Neural cell (in vitro differentiated cells): ENCODE data around the gene APAF1. TPM values are rescaled to one million over a fixed set of nuclear protein-coding genes. Genes with fewer than 3 reads are reported as not detected.
"Not testable (repeated sequence)": the region's sequence is repeated elsewhere in the genome, so short reads cannot be mapped to it uniquely, and the experiment has no call there.

Experiments used
- H2AFZ ChIP-seq: fragments of 200-600, 300-800 bp; sonication (generic), shearing (Covaris generic); 2 replicates; pipeline ENCODE4 v1.6.0; 2014; ENCODE audit warnings: low read depth, mild to moderate bottlenecking, antibody characterized with exemption, low read length, moderate library complexity
- H3F3A ChIP-seq: fragments of 200-600 bp; shearing (Covaris generic); 2 replicates; pipeline ENCODE4 v1.6.1; 2016; ENCODE audit warnings: mild to moderate bottlenecking, moderate library complexity, mixed read lengths, antibody characterized with exemption, low read length; ENCODE audit not compliant: insufficient read depth, poor library complexity, severe bottlenecking
- H3K27ac ChIP-seq: fragments of 200-600, 300-800 bp; sonication (generic), shearing (Covaris generic); 2 replicates; pipeline ENCODE4 v1.5.1; 2014; ENCODE audit warnings: mild to moderate bottlenecking, low read length, moderate library complexity
- H3K27me3 ChIP-seq: fragments of 300-800, 200-600 bp; sonication (generic), shearing (Covaris generic); 2 replicates; pipeline ENCODE4 v1.6.0; 2014; ENCODE audit warnings: mild to moderate bottlenecking, low read depth, low read length, moderate library complexity; ENCODE audit not compliant: insufficient read depth
- H3K36me3 ChIP-seq: fragments of 300-800, 200-600 bp; sonication (generic), shearing (Covaris generic); 2 replicates; pipeline ENCODE4 v1.5.1; 2014; ENCODE audit warnings: mild to moderate bottlenecking, antibody characterized with exemption, low read length, moderate library complexity; ENCODE audit not compliant: insufficient read depth
- H3K4me2 ChIP-seq: fragments of 300-800, 200-600 bp; sonication (generic), shearing (Covaris generic); 2 replicates; pipeline ENCODE4 v1.6.0; 2014; ENCODE audit warnings: mild to moderate bottlenecking, low read length
- H3K4me3 ChIP-seq: fragments of 300-800, 200-600 bp; sonication (generic), shearing (Covaris generic); 2 replicates; pipeline ENCODE4 v1.5.1; 2014; ENCODE audit warnings: mild to moderate bottlenecking, low read length, moderate library complexity
- H3K79me2 ChIP-seq: fragments of 200-600 bp; shearing (Covaris generic); replicated peaks from 2 replicates; pipeline ENCODE4 v1.6.0; 2014; ENCODE audit warnings: mild to moderate bottlenecking, low read length, moderate library complexity; ENCODE audit not compliant: insufficient read depth
- H3K9ac ChIP-seq: fragments of 300-800, 200-600 bp; sonication (generic), shearing (Covaris generic); 2 replicates; pipeline ENCODE4 v1.6.1; 2016; ENCODE audit warnings: mild to moderate bottlenecking, low read length, mixed read lengths
- H3K9me2 ChIP-seq: fragments of 200-600 bp; shearing (Covaris generic); 2 replicates; pipeline ENCODE4 v1.6.1; 2016; ENCODE audit warnings: mild to moderate bottlenecking, low read length, mixed read lengths; ENCODE audit not compliant: insufficient read depth
- H3K9me3 ChIP-seq: fragments of 200-600, 300-800 bp; sonication (generic), shearing (Covaris generic); 2 replicates; pipeline ENCODE4 v1.6.1; 2016; ENCODE audit warnings: mild to moderate bottlenecking, mixed run types, low read length, moderate library complexity, mixed read lengths
- H4K20me1 ChIP-seq: fragments of 200-600 bp; shearing (Covaris generic); 2 replicates; pipeline ENCODE4 v1.6.1; 2016; ENCODE audit warnings: mild to moderate bottlenecking, mixed run types; ENCODE audit not compliant: insufficient read depth
- CTCF ChIP-seq: fragments of 450-650 bp; IDR thresholded peaks from 2 replicates; pipeline ENCODE4 v1.5.1; 2014; ENCODE audit warnings: antibody characterized with exemption, mild to moderate bottlenecking, moderate library complexity; ENCODE audit not compliant: poor library complexity, severe bottlenecking
- EP300 ChIP-seq: fragments of 450-650 bp; conservative IDR thresholded peaks from 2 replicates; pipeline ENCODE4 v1.6.1; 2014; ENCODE audit warnings: antibody characterized with exemption, mild to moderate bottlenecking, moderate library complexity; ENCODE audit not compliant: poor library complexity, severe bottlenecking
- EZH2 ChIP-seq: fragments of 200-600, 300-800 bp; shearing (Covaris generic), sonication (generic); IDR thresholded peaks from 2 replicates; pipeline ENCODE4 v1.6.1; 2014; ENCODE audit warnings: antibody characterized with exemption, low read length, borderline replicate concordance, mild to moderate bottlenecking; ENCODE audit not compliant: insufficient read depth, poor library complexity, severe bottlenecking
- MXI1 ChIP-seq: fragments of 450-650 bp; conservative IDR thresholded peaks from 2 replicates; pipeline ENCODE4 v1.6.1; 2014; ENCODE audit warnings: antibody characterized with exemption, mild to moderate bottlenecking; ENCODE audit not compliant: poor library complexity, severe bottlenecking
- POLR2AphosphoS5 ChIP-seq: IDR thresholded peaks from 2 replicates; pipeline ENCODE4 v1.6.1; 2012
- RAD21 ChIP-seq: fragments of 450-650 bp; conservative IDR thresholded peaks from 2 replicates; pipeline ENCODE4 v1.6.1; 2014; ENCODE audit warnings: antibody characterized with exemption, mild to moderate bottlenecking, moderate library complexity
- REST ChIP-seq: IDR thresholded peaks from 2 replicates; pipeline ENCODE4 v1.6.1; 2012; ENCODE audit warnings: borderline replicate concordance
- SMC3 ChIP-seq: fragments of 450-650 bp; conservative IDR thresholded peaks from 2 replicates; pipeline ENCODE4 v1.6.1; 2014; ENCODE audit warnings: antibody characterized with exemption, mild to moderate bottlenecking, moderate library complexity; ENCODE audit not compliant: poor library complexity
- polyA minus RNA-seq: library from RNA; depleted of rRNA, polyadenylated mRNA; stranded (reverse); fragments of >200 nt; gene quantifications from 2 replicates; pipeline ENCODE4 v1.2.3, GENCODE V29; 2014
- polyA plus RNA-seq: library from polyadenylated mRNA; depleted of rRNA; stranded (reverse); fragments of >200 nt; gene quantifications from 2 replicates; pipeline ENCODE4 v1.2.3, GENCODE V29; 2014

Gene APAF1
- polyA plus RNA-seq = 32.2 and 34.8 TPM in 2 replicates
- 39.4 and 46.1 TPM in 2 replicates for polyA minus RNA-seq

- H2AFZ ChIP-seq = peak within 1 kb of the TSS; percentile 78
- H4K20me1 ChIP-seq = no peaks in the 10 kb centered on the region
- H3K79me2 ChIP-seq = peaks cover 46% of the 10 kb centered on the region
- no peaks in the 10 kb centered on the region for H3K36me3 ChIP-seq
- H3K27me3 ChIP-seq = no peaks in the 10 kb centered on the region
- H3K27ac ChIP-seq = peak within 1 kb of the TSS; percentile 57
- TF ChIP-seq SMC3 (peak; percentile 19), CTCF (peak; percentile 29), EP300 (peak; percentile 21), EZH2 (no peak), REST (no peak), RAD21 (peak; percentile 16), POLR2AphosphoS5 (peak; percentile 65), MXI1 (peak; percentile 97)
- peak within 1 kb of the TSS; percentile 74 for H3K9ac ChIP-seq
- no peaks in the 10 kb centered on the region for H3K9me3 ChIP-seq
- H3K4me2 ChIP-seq = peak within 1 kb of the TSS; percentile 54
- no peaks in the 10 kb centered on the region for H3K9me2 ChIP-seq
- H3K4me3 ChIP-seq = peak within 1 kb of the TSS; percentile 96
- H3F3A ChIP-seq = no peaks in the 10 kb centered on the region
These were observed at the start of gene APAF1, which contains the start of gene IKBIP for GRCh38 chr12:98644712-98645571. Gene APAF1, plus strand, starts transcription at chr12:98645290. Its CDS starts 3,070 bp downstream, at chr12:98648360. Gene IKBIP, minus strand, starts transcription at chr12:98644788. Its CDS starts 87 bp downstream, at chr12:98644701.

GRCh38 chr12:98597313-98597712, 47.8 kb upstream of the APAF1 start:
- H4K20me1 ChIP-seq = not testable (repeated sequence)

More at GRCh38 chr12:98597313-98597712, 47.8 kb upstream of the APAF1 start:
- not testable (repeated sequence) for H2AFZ ChIP-seq, H3K9me2 ChIP-seq, H3K9ac ChIP-seq, H3K27me3 ChIP-seq, H3F3A ChIP-seq, H3K9me3 ChIP-seq, H3K4me2 ChIP-seq, H3K4me3 ChIP-seq, H3K27ac ChIP-seq
- Histone ChIP-seq H3K79me2 (peaks cover 44% of the 10 kb centered on the region), H3K36me3 (peaks cover 11% of the 10 kb centered on the region)
